HepG2 (cell line): ENCODE results near the gene PTH1R. TPM values are rescaled to one million over a fixed set of nuclear protein-coding genes. Genes with fewer than 3 reads are reported as not detected.

ENCODE experiments used
- AKAP8 ChIP-seq: sonication (generic); formaldehyde crosslinking; IDR thresholded peaks from 2 replicates; pipeline ENCODE4 v1.5.1; 2020; ENCODE audit warnings: mild to moderate bottlenecking, missing genetic modification reagents
- KDM3A ChIP-seq: IDR thresholded peaks from 2 replicates; pipeline ENCODE4 v1.6.1; 2018; ENCODE audit warnings: low read depth, missing compliant biosample characterization
- KLF11 ChIP-seq: IDR thresholded peaks from 2 replicates; pipeline ENCODE4 v1.6.1; 2016; ENCODE audit warnings: missing compliant biosample characterization
- MAF1 ChIP-seq: sonication (generic); formaldehyde crosslinking; IDR thresholded peaks from 2 replicates; pipeline ENCODE4 v1.5.0; 2020; ENCODE audit warnings: missing genetic modification reagents, borderline replicate concordance
- MEIS2 ChIP-seq: sonication (generic); formaldehyde crosslinking; IDR thresholded peaks from 2 replicates; pipeline ENCODE4 v1.9.0; 2021; ENCODE audit warnings: mild to moderate bottlenecking, missing genetic modification reagents
- NFAT5 ChIP-seq: sonication (generic); formaldehyde crosslinking; IDR thresholded peaks from 2 replicates; pipeline ENCODE4 v1.4.0; 2020; ENCODE audit warnings: missing genetic modification reagents
- PHF21A ChIP-seq: sonication (generic); formaldehyde crosslinking; IDR thresholded peaks from 2 replicates; pipeline ENCODE4 v1.5.0; 2020; ENCODE audit warnings: mild to moderate bottlenecking, missing genetic modification reagents
- PPARG ChIP-seq: conservative IDR thresholded peaks from 2 replicates; pipeline ENCODE4 v1.6.1; 2016; ENCODE audit warnings: missing biosample characterization, missing genetic modification reagents
- RXRB ChIP-seq: IDR thresholded peaks from 2 replicates; pipeline ENCODE4 v1.6.1; 2016; ENCODE audit warnings: borderline replicate concordance, missing genetic modification reagents, missing compliant biosample characterization
- UBTF ChIP-seq: sonication (generic); formaldehyde crosslinking; IDR thresholded peaks from 2 replicates; pipeline ENCODE4 v1.4.0; 2020; ENCODE audit warnings: mild to moderate bottlenecking, missing genetic modification reagents
- ZBTB40 ChIP-seq, 2 experiments: fragments of 450-650 bp in 1 of 2; sonication (generic) in 1 of 2; formaldehyde crosslinking in 1 of 2; IDR thresholded peaks; 2 replicates each; pipeline versions ENCODE4 v1.6.1 to v1.8.0; 2016 to 2022; ENCODE audit warnings: antibody characterized with exemption in 1 of 2, mild to moderate bottlenecking in 1 of 2, missing genetic modification reagents in 1 of 2
- ZNF10 ChIP-seq: sonication (generic); formaldehyde crosslinking; IDR thresholded peaks from 2 replicates; pipeline ENCODE4 v1.4.0; 2020; ENCODE audit warnings: mild to moderate bottlenecking, low read depth, missing genetic modification reagents, borderline replicate concordance
- ZNF124 ChIP-seq: sonication (generic); formaldehyde crosslinking; IDR thresholded peaks from 2 replicates; pipeline ENCODE4 v1.4.0; 2020; ENCODE audit warnings: missing genetic modification reagents
- ZNF235 ChIP-seq: sonication (generic); formaldehyde crosslinking; IDR thresholded peaks from 2 replicates; pipeline ENCODE4 v1.8.1; 2023; ENCODE audit warnings: mild to moderate bottlenecking, missing genetic modification reagents, borderline replicate concordance
- polyA plus RNA-seq, 8 experiments: library from polyadenylated mRNA; depleted of rRNA in 3 of 8; stranded (reverse) in 7 of 8; unstranded in 1 of 8; fragments of >200 nt; fragmentation: Illumina TruSeq in 4 of 8; extraction: Trizol in 4 of 8; gene quantifications; 2 replicates each; pipeline versions ENCODE4 v1.2.1 to v1.2.3, GENCODE V29; 2011 to 2016; ENCODE audit warnings: low read depth in 4 of 8, missing spikeins in 1 of 8, mixed read lengths in 1 of 8; ENCODE audit not compliant: insufficient read depth in 1 of 8
- total RNA-seq, 5 experiments: library from RNA; depleted of rRNA; stranded (reverse); fragments of >200 nt; fragmentation: Illumina TruSeq; extraction: Trizol; gene quantifications; 2 replicates each; pipeline ENCODE4 v1.2.3, GENCODE V29; 2016; ENCODE audit warnings: low read depth in 1 of 5

PTH1R gene
- total and polyA plus RNA-seq, 2 of the 13 experiments (the other 11 are each of a cell fraction or from before 2014, with no cell fraction given), result not detected

- TF ChIP-seq ZBTB40 (IDR thresholded peaks at IDR 0.05) (no peak), ZBTB40 (CRISPR knock-in tag; IDR thresholded peaks at IDR 0.05) (no peak), UBTF (peak; percentile 41; the same call in 1 of the 2 replicates), RXRB (CRISPR knock-in tag) (peak; percentile 63; the same call in 1 of the 2 replicates), ZNF124 (CRISPR knock-in tag) (no peak), ZNF10 (no peak), MEIS2 (CRISPR knock-in tag) (no peak), KLF11 (CRISPR knock-in tag) (no peak), PPARG (CRISPR knock-in tag) (no peak), MAF1 (no peak), AKAP8 (no peak), PHF21A (peak; percentile 81), KDM3A (CRISPR knock-in tag) (no peak), ZNF235 (CRISPR knock-in tag) (no peak), NFAT5 (CRISPR knock-in tag) (no peak)
These were observed 8.6 kb upstream of the PTH1R start (continued) for GRCh38 chr3:46868948-46869347.
